Ascending aorta (tissue), 2 donors: Measurements from ENCODE around the gene ONECUT2. TPM values are rescaled to one million over a fixed set of nuclear protein-coding genes. Genes with fewer than 3 reads are reported as not detected.
"Not testable (repeated sequence)": the region's sequence is repeated elsewhere in the genome, so short reads cannot be mapped to it uniquely, and the experiment has no call there.

ENCODE experiments used
- DNase-seq, 2 donors: peaks; one replicate each; pipeline ENCODE4 v3.0.0-alpha.2; 2019; ENCODE audit warnings: low spot score in 2 of 2
- H3K27ac ChIP-seq, 2 donors: fragments of 200-600 bp; sonication (generic); one replicate each; pipeline ENCODE4 v1.5.1; 2016 to 2017; ENCODE audit warnings: mild to moderate bottlenecking in 1 of 2
- H3K27me3 ChIP-seq: fragments of 200-600 bp; sonication (generic); one replicate; pipeline ENCODE4 v1.5.1; 2017
- H3K36me3 ChIP-seq, 2 donors: fragments of 200-600 bp; sonication (generic); one replicate each; pipeline ENCODE4 v1.5.1; 2016
- H3K4me1 ChIP-seq, 2 donors: fragments of 200-600 bp; sonication (generic); one replicate each; pipeline ENCODE4 v1.5.1; 2016 to 2017; ENCODE audit warnings: mild to moderate bottlenecking in 1 of 2
- H3K4me3 ChIP-seq, 2 donors: fragments of 200-600 bp; sonication (generic); one replicate each; pipeline ENCODE4 v1.5.1; 2016 to 2017; ENCODE audit warnings: mild to moderate bottlenecking in 1 of 2
- H3K9me3 ChIP-seq, 2 donors: fragments of 200-600 bp; sonication (generic); one replicate each; pipeline ENCODE4 v1.5.1; 2016
- CTCF ChIP-seq, 3 experiments: fragments of 200-600 bp in 2 of 3; fragments of 450-650 bp in 1 of 3; sonication (generic) in 2 of 3; IDR thresholded peaks; one replicate each; pipeline ENCODE4 v1.5.1; 2016 to 2019; ENCODE audit warnings: antibody characterized with exemption in 3 of 3, mild to moderate bottlenecking in 1 of 3, moderate library complexity in 1 of 3
- intact Hi-C: fragments of 100-400 bp; cut with DNase I; formaldehyde crosslinking; loops from one replicate; pipeline ENCODE4 v1.15.1; 2023
- total RNA-seq: library from RNA; depleted of rRNA; stranded (reverse); fragments of >200 nt; gene quantifications from one replicate; pipeline ENCODE4 v1.1.0, GENCODE V29; 2016

Gene ONECUT2
- total RNA-seq, result 0.11 TPM

GRCh38 chr18:57434536-57435494 is at the start of gene ONECUT2:
ONECUT2 (plus strand) TSS chr18:57435374; CDS start chr18:57435717, 343 bp downstream.
- no peaks in the 10 kb centered on the region for H3K36me3 ChIP-seq
- peak within 1 kb of the TSS; percentile 50 to 59 for H3K4me3 ChIP-seq
- peaks cover 41% of the 10 kb centered on the region for H3K27me3 ChIP-seq
- peak; percentile 68 to 92 for DNase-seq
- no peaks in the 10 kb centered on the region for H3K9me3 ChIP-seq
- TF ChIP-seq CTCF (IDR thresholded peaks at IDR 0.05), result no peak
- intact Hi-C loops, result loop anchor here (10.0 kb wide), 1 partner anchor 410 kb away; no protein-coding TSS in a partner anchor
- H3K27ac ChIP-seq, result no peak within 1 kb of the TSS
- peaks cover 3 to 20% of the 10 kb centered on the region in 2 donors for H3K4me1 ChIP-seq

GRCh38 chr18:57389271-57389670 is 45.9 kb upstream of the ONECUT2 start:
- TF ChIP-seq CTCF (IDR thresholded peaks at IDR 0.05), result no peak
- no peak for DNase-seq
- H3K4me3 ChIP-seq, result no peak overlapping the region

GRCh38 chr18:57390044-57390443 is 45.1 kb upstream of the ONECUT2 start:
- Histone ChIP-seq H3K27ac (no peak overlapping the region), H3K4me1 (no peaks in the 10 kb centered on the region), H3K9me3 (peaks cover 0 to 1% of the 10 kb centered on the region in 2 donors), H3K27me3 (no peaks in the 10 kb centered on the region), H3K36me3 (no peaks in the 10 kb centered on the region), H3K4me3 (no peak overlapping the region)
- intact Hi-C loops, result no loop called here
- TF ChIP-seq CTCF (IDR thresholded peaks at IDR 0.05), result no peak
- DNase-seq, result no peak

More at GRCh38 chr18:57389271-57389670, 45.9 kb upstream of the ONECUT2 start:
- intact Hi-C loops, result no loop called here
- Histone ChIP-seq H3K27ac (no peak overlapping the region), H3K36me3 (no peaks in the 10 kb centered on the region), H3K9me3 (no peaks in the 10 kb centered on the region), H3K4me1 (no peaks in the 10 kb centered on the region), H3K27me3 (no peaks in the 10 kb centered on the region)

- H3K4me3 ChIP-seq, H3K36me3 ChIP-seq, H3K9me3 ChIP-seq, intact Hi-C loops, H3K4me1 ChIP-seq, H3K27ac ChIP-seq, H3K27me3 ChIP-seq, DNase-seq: not testable (repeated sequence)
These were observed 40.4 kb upstream of the ONECUT2 start for GRCh38 chr18:57394749-57395148.

- H3K4me3 ChIP-seq, H3K36me3 ChIP-seq, H3K27me3 ChIP-seq, DNase-seq, H3K27ac ChIP-seq, H3K4me1 ChIP-seq, H3K9me3 ChIP-seq, intact Hi-C loops: not testable (repeated sequence)
These were observed 38.3 kb upstream of the ONECUT2 start for GRCh38 chr18:57396831-57397230.

- no peak for DNase-seq
These were observed 37.6 kb upstream of the ONECUT2 start for GRCh38 chr18:57397440-57398132.

More at GRCh38 chr18:57397440-57398132, 37.6 kb upstream of the ONECUT2 start:
- intact Hi-C loops, result no loop called here
- Histone ChIP-seq H3K4me1 (no peaks in the 10 kb centered on the region), H3K36me3 (no peaks in the 10 kb centered on the region), H3K27me3 (no peaks in the 10 kb centered on the region), H3K9me3 (peaks cover 0 to 4% of the 10 kb centered on the region in 2 donors), H3K4me3 (no peak overlapping the region), H3K27ac (no peak overlapping the region)
- TF ChIP-seq CTCF (IDR thresholded peaks at IDR 0.05), result no peak
